Measurements from ENCODE around the gene SERPINB10.

Gene SERPINB10

DNA sequence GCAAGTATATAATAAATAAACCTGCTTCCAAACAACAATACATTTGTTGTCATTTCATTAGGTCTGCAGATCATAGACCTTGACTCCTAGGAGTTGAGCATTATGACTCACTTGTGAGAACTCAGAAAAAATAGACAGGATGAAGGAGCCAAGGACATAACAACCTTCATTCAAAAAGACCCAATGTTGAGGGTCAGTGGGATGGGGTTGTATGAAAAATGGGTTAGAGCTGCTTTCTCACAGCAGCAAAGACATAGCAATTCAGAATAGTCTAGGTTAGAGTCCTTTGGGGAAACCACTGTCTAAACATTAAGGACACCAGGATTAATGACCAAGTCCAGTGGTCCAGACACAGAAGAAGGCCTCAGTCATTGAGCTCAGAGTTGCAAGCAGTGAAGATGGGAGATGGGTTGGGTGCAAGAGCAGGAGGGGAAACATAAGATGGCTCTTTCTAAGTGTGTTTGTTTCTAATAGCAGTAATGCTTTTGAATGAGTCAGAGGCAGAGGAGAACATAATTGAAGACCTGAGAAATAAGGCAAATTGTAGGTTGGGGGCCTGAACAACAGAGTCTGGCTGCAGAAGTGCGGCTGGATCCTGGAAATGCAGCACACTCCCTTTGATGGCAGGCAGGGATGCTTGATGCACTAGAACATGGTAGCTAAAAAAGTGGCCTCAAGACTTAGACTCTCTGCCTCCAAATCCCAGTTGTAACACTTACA, 3.7 kb upstream of the SERPINB10 start:
- TF ChIP-seq, protein P1, sequence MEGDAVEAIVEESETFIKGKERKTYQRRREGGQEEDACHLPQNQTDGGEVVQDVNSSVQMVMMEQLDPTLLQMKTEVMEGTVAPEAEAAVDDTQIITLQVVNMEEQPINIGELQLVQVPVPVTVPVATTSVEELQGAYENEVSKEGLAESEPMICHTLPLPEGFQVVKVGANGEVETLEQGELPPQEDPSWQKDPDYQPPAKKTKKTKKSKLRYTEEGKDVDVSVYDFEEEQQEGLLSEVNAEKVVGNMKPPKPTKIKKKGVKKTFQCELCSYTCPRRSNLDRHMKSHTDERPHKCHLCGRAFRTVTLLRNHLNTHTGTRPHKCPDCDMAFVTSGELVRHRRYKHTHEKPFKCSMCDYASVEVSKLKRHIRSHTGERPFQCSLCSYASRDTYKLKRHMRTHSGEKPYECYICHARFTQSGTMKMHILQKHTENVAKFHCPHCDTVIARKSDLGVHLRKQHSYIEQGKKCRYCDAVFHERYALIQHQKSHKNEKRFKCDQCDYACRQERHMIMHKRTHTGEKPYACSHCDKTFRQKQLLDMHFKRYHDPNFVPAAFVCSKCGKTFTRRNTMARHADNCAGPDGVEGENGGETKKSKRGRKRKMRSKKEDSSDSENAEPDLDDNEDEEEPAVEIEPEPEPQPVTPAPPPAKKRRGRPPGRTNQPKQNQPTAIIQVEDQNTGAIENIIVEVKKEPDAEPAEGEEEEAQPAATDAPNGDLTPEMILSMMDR (conservative IDR thresholded peaks at IDR 0.05; ENCODE audit: low read depth, low read length), result no peak
- DNase-seq (ENCODE audit: low read depth), result no peak
- H3K4me3 ChIP-seq (ENCODE audit: low read depth, low read length), result no peak overlapping the region

DNA sequence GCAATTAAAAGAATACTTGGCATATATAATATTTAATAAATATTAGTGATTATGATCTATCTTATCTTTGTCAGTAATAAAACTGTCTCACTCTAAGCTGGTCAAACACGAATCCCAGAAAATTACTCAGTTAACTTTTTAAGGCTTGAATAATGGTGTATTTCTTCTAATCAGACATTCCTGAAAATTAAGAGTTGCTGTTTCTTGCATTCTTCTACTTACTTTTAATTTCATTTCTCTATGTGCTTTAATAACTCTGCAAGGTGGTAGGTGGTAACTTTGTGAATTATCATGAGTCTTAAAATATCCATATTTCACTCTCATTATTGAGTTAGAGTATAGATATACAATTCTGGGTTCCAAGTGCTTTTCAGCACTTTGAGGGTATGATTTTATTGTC, 3.1 kb upstream of the SERPINB10 start:
- TF ChIP-seq, protein P1 (conservative IDR thresholded peaks at IDR 0.05; ENCODE audit: low read depth, low read length), result no peak
- no peak overlapping the region for H3K4me3 ChIP-seq (ENCODE audit: low read depth, low read length)
- DNase-seq (ENCODE audit: low read depth), result no peak

- no peak overlapping the region for H3K4me3 ChIP-seq (ENCODE audit: low read depth, low read length)
- no peak for DNase-seq (ENCODE audit: low read depth)
- TF ChIP-seq, protein P1 (conservative IDR thresholded peaks at IDR 0.05; ENCODE audit: low read depth, low read length), result no peak
Measured at GRCh38 chr18:63905361-63905760, 2.4 kb upstream of the SERPINB10 start.

DNA sequence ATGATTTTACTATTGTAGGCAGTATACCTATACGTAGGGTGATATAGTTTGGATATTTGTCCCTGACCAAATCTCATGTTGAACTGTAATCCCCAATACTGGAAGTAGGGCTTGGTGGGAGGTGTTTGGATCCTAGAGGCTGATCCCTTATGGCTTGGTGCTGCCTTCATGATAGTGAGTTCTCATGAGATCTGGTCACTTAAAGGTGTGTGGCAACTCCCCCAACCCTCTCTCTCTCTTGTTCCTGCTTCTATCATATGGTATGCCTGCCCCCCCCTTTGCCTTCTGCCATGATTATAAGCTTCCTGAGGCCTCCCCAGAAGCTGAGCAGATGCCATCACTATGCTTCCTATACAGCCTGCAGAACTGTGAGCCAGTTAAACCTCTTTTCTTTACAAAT, 1.7 kb upstream of the SERPINB10 start:
- TF ChIP-seq, protein P1 (conservative IDR thresholded peaks at IDR 0.05; ENCODE audit: low read depth, low read length), result no peak
- DNase-seq (ENCODE audit: low read depth), result no peak
- H3K4me3 ChIP-seq (ENCODE audit: low read depth, low read length), result no peak overlapping the region

GRCh38 chr18:63908858-63909257, 1.1 kb downstream of the SERPINB10 start:
- TF ChIP-seq, protein P1 (conservative IDR thresholded peaks at IDR 0.05; ENCODE audit: low read depth, low read length), result no peak
- H3K4me3 ChIP-seq (ENCODE audit: low read depth, low read length), result no peak overlapping the region
- DNase-seq (ENCODE audit: low read depth), result no peak

- H3K4me3 ChIP-seq (ENCODE audit: low read depth, low read length), result no peak overlapping the region
- DNase-seq (ENCODE audit: low read depth), result no peak
- TF ChIP-seq, protein P1 (conservative IDR thresholded peaks at IDR 0.05; ENCODE audit: low read depth, low read length), result no peak
Measured at GRCh38 chr18:63909870-63910269, 2.1 kb downstream of the SERPINB10 start.

- TF ChIP-seq, protein P1 (conservative IDR thresholded peaks at IDR 0.05; ENCODE audit: low read depth, low read length), result no peak
- no peak overlapping the region for H3K4me3 ChIP-seq (ENCODE audit: low read depth, low read length)
- DNase-seq (ENCODE audit: low read depth), result no peak
Measured at GRCh38 chr18:63917817-63918216, 10.1 kb downstream of the SERPINB10 start.

Data from choroid plexus epithelial cell (primary cell).